ENCODE measurements around the gene LYZ. TPM values are rescaled to one million over a fixed set of nuclear protein-coding genes. Genes with fewer than 3 reads are reported as not detected.
"Not testable (repeated sequence)": the region's sequence is repeated elsewhere in the genome, so short reads cannot be mapped to it uniquely, and the experiment has no call there.

The LYZ gene
- total RNA-seq, 1 donor = 8.3 TPM

GRCh38 chr12:69313209-69313608 lies 35.0 kb upstream of the LYZ start:
- TF ChIP-seq CTCF (IDR thresholded peaks at IDR 0.05; ENCODE audit: extremely low read depth, low read depth, low read length) = no peak
- no peaks in the 10 kb centered on the region for H3K9me3 ChIP-seq (ENCODE audit: low read depth, low read length)
- H3K27ac ChIP-seq (ENCODE audit: low read depth, low read length) = no peak overlapping the region
- no peaks in the 10 kb centered on the region for H3K27me3 ChIP-seq (ENCODE audit: insufficient read depth, low read length)
- DNase-seq (ENCODE audit: insufficient read length, low spot score, missing footprints) = no peak
- H3K4me2 ChIP-seq (ENCODE audit: insufficient read depth, low read length) = no peak overlapping the region
- no peaks in the 10 kb centered on the region for H3K4me1 ChIP-seq (ENCODE audit: insufficient read depth, low read length)
- H3K36me3 ChIP-seq (ENCODE audit: insufficient read depth, low read length) = no peaks in the 10 kb centered on the region
- no peaks in the 10 kb centered on the region for H4K20me1 ChIP-seq (ENCODE audit: insufficient read depth, low read length)
- H3K4me3 ChIP-seq (ENCODE audit: insufficient read depth, low read length) = no peak overlapping the region
- no peaks in the 10 kb centered on the region for H3K79me2 ChIP-seq (ENCODE audit: insufficient read depth, low read length)
- H2AFZ ChIP-seq (ENCODE audit: low read length) = no peak overlapping the region

DNA sequence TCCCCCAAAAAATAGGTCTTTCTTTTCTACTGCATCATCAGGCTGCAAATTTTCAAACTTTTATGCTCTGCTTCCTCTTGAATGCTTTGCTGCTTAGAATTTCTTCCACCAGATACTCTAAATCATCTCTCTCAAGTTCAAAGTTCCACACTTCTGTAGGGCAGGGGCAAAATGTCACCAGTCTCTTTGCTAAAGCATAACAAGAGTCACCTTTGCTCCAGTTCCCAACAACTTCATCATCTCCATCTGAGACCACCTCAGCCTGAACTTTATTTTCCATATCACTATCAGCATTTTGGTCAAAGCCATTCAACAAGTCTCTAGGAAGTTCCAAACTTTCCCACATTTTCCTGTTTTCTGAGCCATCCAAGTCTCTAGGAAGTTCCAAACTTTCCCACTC lies 31.4 kb upstream of the LYZ start:
- H2AFZ ChIP-seq (ENCODE audit: low read length); H3K9me3 ChIP-seq (ENCODE audit: low read depth, low read length); H3K27ac ChIP-seq (ENCODE audit: low read depth, low read length); DNase-seq (ENCODE audit: insufficient read length, low spot score, missing footprints); H3K4me1 ChIP-seq (ENCODE audit: insufficient read depth, low read length); H3K4me2 ChIP-seq (ENCODE audit: insufficient read depth, low read length); H3K79me2 ChIP-seq (ENCODE audit: insufficient read depth, low read length); H3K4me3 ChIP-seq (ENCODE audit: insufficient read depth, low read length); H3K36me3 ChIP-seq (ENCODE audit: insufficient read depth, low read length); H3K27me3 ChIP-seq (ENCODE audit: insufficient read depth, low read length); H4K20me1 ChIP-seq (ENCODE audit: insufficient read depth, low read length): not testable (repeated sequence)

GRCh38 chr12:69317233-69317632 lies 30.9 kb upstream of the LYZ start:
- H3K27ac ChIP-seq (ENCODE audit: low read depth, low read length); H3K79me2 ChIP-seq (ENCODE audit: insufficient read depth, low read length); H4K20me1 ChIP-seq (ENCODE audit: insufficient read depth, low read length); H3K4me3 ChIP-seq (ENCODE audit: insufficient read depth, low read length); DNase-seq (ENCODE audit: insufficient read length, low spot score, missing footprints); H3K27me3 ChIP-seq (ENCODE audit: insufficient read depth, low read length); H2AFZ ChIP-seq (ENCODE audit: low read length); H3K4me1 ChIP-seq (ENCODE audit: insufficient read depth, low read length); H3K9me3 ChIP-seq (ENCODE audit: low read depth, low read length); H3K4me2 ChIP-seq (ENCODE audit: insufficient read depth, low read length); H3K36me3 ChIP-seq (ENCODE audit: insufficient read depth, low read length): not testable (repeated sequence)

DNA sequence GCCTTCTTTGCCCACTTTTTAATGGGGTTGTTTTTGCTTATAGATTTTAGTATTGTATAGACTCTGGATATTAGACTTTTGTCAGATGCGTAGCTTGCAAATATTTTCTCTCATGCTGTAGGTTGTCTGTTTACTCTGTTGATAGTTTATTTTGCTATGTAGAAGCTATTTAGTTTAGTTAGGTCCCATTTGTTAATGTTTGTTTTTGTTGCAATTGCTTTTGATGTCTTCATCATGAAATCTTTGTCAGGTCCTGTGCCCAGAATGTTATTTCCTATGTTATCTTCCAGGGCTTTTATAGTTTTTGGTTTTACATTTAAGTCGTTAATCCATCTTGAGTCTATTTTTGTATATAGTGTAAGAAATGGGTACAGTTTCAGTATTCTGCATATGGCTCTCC lies 30.0 kb upstream of the LYZ start:
- Histone ChIP-seq H3K4me3 (ENCODE audit: insufficient read depth, low read length) (no peak overlapping the region), H3K4me1 (ENCODE audit: insufficient read depth, low read length) (no peaks in the 10 kb centered on the region), H3K4me2 (ENCODE audit: insufficient read depth, low read length) (no peak overlapping the region), H4K20me1 (ENCODE audit: insufficient read depth, low read length) (no peaks in the 10 kb centered on the region), H3K27me3 (ENCODE audit: insufficient read depth, low read length) (peaks cover 4% of the 10 kb centered on the region), H3K79me2 (ENCODE audit: insufficient read depth, low read length) (no peaks in the 10 kb centered on the region), H3K9me3 (ENCODE audit: low read depth, low read length) (no peaks in the 10 kb centered on the region), H2AFZ (ENCODE audit: low read length) (no peak overlapping the region), H3K27ac (ENCODE audit: low read depth, low read length) (no peak overlapping the region), H3K36me3 (ENCODE audit: insufficient read depth, low read length) (no peaks in the 10 kb centered on the region)
- no peak for DNase-seq (ENCODE audit: insufficient read length, low spot score, missing footprints)
- TF ChIP-seq CTCF (IDR thresholded peaks at IDR 0.05; ENCODE audit: extremely low read depth, low read depth, low read length) = no peak

DNA sequence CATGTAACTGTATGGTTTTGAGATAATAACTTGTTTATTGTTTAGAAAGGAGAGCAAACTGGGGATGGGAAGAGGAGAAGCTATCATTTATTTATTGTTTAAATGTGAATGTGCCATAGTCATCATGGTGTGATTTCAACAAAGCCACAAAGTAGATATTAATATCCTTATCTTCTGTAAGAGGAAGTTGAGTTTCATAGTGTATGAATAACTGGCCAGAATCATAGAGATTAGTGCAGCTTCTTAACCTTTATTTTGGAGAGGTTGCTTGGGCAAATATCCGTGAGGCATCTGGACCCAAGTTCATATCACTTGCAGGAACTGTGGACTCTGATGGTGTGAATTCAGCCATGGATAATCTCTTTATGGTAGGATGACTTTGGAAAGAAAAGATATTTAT lies 26.8 kb upstream of the LYZ start:
- no peak overlapping the region for H3K4me3 ChIP-seq (ENCODE audit: insufficient read depth, low read length)
- H3K79me2 ChIP-seq (ENCODE audit: insufficient read depth, low read length) = no peaks in the 10 kb centered on the region
- no peak overlapping the region for H2AFZ ChIP-seq (ENCODE audit: low read length)
- no peaks in the 10 kb centered on the region for H3K36me3 ChIP-seq (ENCODE audit: insufficient read depth, low read length)
- TF ChIP-seq CTCF (IDR thresholded peaks at IDR 0.05; ENCODE audit: extremely low read depth, low read depth, low read length) = no peak
- DNase-seq (ENCODE audit: insufficient read length, low spot score, missing footprints) = no peak
- H3K27ac ChIP-seq (ENCODE audit: low read depth, low read length) = no peak overlapping the region
- H3K4me2 ChIP-seq (ENCODE audit: insufficient read depth, low read length) = no peak overlapping the region
- no peaks in the 10 kb centered on the region for H4K20me1 ChIP-seq (ENCODE audit: insufficient read depth, low read length)
- peaks cover 4% of the 10 kb centered on the region for H3K27me3 ChIP-seq (ENCODE audit: insufficient read depth, low read length)
- no peaks in the 10 kb centered on the region for H3K9me3 ChIP-seq (ENCODE audit: low read depth, low read length)
- no peaks in the 10 kb centered on the region for H3K4me1 ChIP-seq (ENCODE audit: insufficient read depth, low read length)
